T-helper 22 cell (primary cell): Measurements from ENCODE around the gene SPACA4.
A peak's percentile ranks its signal among the peaks of the same experiment; 100 is the strongest.
"Not testable (repeated sequence)": the region's sequence is repeated elsewhere in the genome, so short reads cannot be mapped to it uniquely, and the experiment has no call there.

Experiments
- DNase-seq: peaks from one replicate; pipeline ENCODE4 v3.0.0-alpha.2; 2020; ENCODE audit warnings: low read depth

SPACA4 gene, protein sequence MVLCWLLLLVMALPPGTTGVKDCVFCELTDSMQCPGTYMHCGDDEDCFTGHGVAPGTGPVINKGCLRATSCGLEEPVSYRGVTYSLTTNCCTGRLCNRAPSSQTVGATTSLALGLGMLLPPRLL

DNA sequence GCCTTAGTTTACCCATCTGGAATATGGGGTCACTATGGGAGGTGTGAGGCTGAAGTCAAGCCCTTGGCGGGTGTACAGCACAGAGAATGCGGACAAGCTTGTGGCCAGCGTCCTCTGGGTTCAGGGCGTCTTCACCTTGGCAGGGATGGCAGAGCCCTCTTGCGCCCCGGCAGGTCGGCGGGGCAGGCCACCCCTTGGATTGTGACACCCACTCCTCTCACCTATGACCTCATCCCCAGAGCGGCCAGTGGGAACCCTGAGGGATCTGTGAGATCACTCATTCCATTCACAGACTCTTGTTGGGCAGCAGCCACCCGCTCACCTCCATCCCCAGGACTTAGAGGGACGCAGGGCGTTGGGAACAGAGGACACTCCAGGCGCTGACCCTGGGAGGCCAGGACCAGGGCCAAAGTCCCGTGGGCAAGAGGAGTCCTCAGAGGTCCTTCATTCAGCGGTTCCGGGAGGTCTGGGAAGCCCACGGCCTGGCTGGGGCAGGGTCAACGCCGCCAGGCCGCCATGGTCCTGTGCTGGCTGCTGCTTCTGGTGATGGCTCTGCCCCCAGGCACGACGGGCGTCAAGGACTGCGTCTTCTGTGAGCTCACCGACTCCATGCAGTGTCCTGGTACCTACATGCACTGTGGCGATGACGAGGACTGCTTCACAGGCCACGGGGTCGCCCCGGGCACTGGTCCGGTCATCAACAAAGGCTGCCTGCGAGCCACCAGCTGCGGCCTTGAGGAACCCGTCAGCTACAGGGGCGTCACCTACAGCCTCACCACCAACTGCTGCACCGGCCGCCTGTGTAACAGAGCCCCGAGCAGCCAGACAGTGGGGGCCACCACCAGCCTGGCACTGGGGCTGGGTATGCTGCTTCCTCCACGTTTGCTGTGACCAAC is at the start of gene SPACA4:
Gene SPACA4, plus strand, starts transcription at position 280 of the 896 bp plus-strand sequence. Its CDS starts 237 bp downstream, at position 517.
- DNase-seq, result no peak

DNA sequence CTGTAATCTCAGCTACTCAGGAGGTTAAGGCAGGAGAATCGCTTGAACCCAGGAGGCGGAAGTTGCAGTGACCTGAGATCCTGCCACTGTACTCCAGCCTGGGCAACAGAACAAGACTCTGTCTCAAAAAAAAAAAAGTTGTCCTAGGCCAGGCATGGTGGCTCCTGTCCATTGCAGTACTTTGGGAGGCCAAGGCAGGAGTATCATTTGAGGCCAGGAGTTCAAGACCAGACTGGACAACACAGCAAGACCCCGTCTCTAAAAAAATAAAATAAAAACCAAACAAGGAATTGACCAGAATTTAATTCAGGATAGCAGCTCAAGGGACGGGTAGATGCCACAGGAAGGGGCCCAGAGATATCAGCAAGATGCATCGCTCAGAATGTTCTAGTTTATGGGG is 49.7 kb upstream of the SPACA4 start:
- no peak for DNase-seq

DNA sequence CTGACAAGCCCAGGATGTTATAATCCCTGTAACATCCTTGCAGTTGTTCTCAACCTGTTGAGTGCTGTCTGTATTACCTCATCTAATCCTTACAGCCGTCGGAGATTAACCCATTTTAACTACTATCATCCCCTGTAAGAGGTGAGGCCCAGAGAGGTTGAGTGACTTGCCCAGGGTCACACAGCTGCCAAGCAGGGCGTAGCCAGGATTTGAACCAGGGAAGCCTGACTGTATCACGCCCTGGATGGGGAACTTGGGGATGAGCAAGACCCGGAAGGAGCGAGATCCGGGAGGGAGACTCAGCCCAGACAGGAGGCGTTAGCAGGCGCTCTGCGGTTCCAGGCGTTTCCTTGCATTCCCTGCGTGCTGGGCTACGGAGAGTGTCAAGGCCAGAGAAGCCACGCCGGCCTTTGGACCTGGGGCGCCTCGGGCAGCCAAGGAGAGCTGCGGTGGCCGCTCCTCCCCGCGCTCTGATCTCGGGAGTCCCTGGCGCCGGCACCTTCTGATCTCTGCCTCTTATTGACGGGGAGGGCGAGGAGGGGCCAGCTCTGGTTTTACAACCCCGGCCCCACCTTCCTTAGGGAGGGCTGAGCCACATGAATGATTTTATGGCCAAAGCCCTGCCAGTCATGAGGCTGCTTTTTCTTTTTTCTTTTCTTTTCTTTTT is 48.4 kb upstream of the SPACA4 start:
- DNase-seq, result no peak

DNA sequence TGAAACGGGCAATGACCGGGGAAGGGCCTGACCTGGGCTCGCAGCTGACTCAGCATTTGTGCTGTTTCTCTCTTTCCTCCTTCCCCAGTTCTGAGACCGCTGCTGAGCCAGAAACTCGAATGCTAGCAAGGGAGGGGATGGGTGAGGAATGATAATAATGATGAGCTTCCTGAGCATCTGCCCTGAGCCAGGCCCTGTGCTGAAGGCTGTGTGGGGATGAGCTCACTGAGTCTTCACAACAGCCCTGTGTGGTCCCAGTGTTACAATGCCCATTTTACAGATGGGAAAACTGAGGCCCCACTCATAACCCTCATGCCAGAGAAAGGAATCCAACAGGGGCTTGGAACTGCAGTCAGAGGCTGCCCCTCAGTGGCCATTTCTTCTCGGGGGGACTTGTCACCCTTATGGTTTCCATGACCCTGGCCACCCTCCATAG is 46.4 kb upstream of the SPACA4 start:
- DNase-seq, result no peak

DNA sequence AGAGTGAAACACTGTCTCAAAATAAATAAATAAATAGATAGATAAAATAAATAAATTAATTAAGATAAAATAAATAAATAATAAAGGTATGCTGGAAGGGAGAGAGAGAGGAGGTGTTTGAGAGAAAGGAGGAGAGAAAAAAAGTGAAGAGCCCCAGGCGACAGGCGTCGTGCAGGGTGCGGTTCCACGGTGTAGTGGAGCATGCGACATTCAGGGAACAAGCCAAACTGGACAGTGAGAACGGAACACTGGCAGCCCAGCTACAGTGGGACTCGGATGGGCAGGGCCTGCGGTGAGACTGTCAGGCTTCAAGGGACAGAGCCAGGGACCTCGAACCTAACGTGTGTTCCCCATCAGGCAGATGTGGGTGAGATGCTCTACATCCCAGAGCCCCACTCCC is 45.1 kb upstream of the SPACA4 start:
- DNase-seq, result no peak

DNA sequence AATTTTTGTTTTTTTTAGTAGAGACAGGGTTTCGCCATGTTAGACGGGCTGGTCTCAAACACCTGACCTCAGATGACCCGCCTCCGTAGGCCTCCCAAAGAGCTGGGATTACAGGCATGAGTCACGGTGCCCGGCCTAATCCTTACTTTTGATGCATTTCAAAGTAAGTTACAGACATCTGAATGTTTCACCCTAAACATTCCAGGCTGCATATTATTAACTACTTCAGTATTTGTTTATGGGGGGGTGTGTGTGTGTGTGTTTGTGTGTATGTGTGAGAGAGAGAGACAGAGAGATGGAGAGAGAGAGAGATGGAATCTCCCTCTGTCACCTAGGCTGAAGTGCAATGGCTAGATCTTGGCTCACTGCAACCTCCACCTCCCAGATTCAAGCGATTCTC is 41.5 kb upstream of the SPACA4 start:
- no peak for DNase-seq

DNA sequence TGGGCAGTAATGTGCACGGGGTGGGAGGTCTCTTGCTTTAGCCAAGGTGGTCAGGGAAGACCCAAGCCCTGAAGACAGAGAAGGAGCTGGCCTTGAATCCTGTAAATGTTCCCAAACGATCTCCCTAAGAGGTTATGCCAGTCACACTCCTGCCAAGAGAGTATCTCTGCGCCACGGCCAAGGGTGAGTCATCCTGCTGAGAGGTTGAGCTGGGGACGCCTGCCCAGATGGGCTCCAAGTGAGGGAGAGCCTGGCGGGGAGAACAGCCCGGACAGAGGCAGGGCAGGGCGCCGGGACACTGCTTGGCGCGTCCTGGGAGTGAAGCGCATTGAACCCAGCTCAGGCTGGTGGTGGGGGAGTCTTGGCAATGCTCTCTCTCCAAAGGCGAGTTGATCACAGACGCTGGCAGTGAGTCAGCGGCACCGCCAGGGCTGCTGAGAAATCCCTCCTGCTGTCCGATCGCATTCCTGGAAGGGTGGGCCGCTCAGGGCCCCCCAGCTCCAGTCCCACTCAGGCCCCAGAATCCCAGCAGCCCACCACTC is 38.1 kb upstream of the SPACA4 start:
- DNase-seq, result no peak

DNA sequence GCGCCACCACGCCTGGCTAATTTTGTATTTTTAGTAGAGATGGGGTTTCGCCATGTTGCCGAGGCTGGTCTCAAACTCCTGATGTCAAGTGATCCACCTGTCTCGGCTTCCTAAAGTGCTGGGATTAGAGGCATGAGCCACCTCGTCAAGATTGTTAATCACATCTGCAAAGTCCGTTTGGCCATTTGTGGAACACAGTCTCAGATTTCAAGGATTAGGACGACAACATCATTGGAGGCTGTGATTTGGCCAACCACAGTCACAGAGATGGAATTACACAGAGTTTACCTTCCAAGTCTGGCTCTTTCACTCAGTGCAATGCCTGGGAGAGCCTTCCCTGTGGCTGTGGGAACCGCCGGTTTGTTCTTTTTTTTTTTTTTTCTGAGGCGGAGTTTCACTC is 36.7 kb upstream of the SPACA4 start:
- no peak for DNase-seq

DNA sequence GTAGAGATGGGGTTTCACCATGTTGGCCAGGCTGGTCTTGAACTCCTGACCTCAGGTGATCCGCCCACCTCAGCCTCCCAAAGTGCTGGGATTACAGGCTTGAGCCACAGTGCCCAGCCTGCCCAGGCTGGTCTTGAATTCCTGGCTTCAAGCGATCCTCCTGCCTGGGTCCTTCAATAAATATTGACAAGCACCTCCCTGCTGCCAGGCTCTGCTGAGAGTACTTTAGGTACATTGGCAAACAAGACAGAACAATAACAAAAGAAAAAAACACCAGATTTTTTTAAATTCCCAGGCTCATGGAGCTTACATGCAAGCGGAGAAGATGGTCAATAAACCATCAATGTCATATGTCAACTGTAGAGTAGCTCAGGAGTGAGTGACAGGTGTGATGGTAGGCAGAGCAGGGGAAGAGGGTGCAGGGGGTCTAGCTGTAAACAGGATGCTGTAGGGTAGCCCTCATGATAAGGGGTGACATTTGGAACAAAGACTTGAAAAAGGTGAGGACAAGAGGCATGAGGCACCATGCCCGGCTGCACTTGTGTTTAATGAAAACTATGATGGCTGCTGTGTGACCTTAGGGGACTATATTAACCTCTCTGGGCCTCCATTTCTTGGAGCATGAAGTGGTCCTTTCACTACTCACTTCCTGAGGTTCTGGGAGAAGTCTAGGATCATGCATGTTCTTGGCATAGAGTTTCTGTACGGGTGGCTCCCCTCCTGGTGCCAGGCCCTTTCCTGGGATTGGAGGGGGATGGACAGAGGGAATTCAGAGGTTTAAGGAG is 35.0 kb upstream of the SPACA4 start:
- no peak for DNase-seq

DNA sequence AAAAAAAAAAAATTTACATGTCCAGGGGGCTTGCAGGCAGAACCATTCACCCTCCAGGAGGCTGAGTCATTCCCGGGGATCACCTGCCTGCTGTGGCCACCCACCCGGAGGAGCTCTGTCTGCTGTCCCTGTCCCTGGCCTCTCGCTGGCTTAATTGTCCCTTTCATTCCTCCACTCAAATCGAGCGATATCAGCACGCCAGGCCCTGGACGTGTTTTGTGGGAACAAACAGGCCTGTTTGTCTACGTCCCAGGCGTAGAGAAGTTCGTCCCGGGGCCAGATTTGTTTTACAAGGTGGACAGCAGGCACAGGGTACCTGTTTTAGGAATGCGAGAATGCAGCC is 33.4 kb upstream of the SPACA4 start:
- DNase-seq, result no peak

DNA sequence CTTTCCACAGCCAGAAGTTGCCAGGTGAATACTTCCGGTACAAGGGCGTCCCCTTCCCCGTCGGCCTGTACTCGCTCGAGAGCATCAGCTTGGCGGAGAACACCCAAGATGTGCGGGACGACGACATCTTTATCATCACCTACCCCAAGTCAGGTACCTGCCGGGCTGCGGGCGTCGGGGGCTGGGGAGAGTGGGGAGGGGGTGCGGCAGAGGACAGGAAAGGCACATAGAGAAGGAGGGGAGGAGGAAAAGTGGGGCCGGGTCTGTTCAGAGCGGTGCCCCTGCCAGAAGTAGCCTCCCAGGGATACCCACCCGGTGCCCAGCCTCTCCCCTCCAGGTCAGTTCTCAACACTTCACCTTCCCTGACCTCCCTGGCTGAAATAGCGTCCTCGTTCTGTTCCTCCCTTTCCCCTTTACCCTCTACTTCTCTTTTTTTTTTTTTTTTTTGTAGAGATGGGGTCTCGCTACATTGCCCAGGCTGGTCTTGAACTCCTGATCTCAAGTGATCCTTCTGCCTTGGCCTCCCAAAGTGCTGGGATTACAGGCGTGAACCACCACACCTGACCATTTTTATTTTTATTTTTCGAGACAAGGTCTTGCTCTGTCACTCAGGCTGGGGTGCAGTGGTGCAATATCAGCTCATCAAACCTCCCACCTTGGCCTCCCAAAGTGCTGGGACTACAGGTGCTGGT is 30.5 kb upstream of the SPACA4 start:
- DNase-seq, result no peak

DNA sequence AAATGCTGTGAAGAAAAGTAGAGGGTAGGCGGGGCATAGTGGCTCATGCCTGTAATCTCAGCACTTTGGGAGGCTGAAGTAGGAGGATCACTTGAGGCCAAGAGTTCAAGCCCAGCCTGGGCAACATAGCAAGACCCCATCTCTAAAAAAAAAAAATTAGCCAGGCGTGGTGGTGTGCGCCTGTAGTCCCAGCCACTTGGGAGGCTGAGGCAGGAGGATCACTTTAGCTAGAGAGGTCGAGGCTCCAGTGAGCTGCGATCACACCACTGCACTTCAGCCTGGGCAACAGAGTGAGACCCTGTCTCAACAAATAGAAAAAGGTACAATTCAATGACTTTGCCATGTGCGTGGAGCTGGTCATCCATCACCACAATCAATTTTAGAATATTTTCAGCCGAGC is 28.6 kb upstream of the SPACA4 start:
- not testable (repeated sequence) for DNase-seq

DNA sequence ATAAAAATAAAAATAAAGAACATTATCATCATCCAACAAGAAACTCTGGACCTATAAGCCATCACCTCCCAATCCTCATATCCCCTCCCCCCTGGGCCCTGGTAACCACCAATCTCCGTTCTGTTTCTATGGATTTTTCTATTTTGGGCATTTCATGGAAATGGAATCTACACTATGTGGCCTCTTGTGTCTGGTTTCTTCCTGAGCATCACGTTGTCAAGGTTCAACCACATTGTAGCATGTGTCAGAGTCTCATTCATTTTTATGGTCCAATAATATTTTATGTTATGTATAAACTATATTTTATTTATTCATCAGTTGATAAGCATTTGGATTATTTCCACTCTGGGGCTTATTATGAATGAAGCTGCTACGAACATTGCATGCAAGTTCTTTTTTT is 27.7 kb upstream of the SPACA4 start:
- DNase-seq, result no peak

DNA sequence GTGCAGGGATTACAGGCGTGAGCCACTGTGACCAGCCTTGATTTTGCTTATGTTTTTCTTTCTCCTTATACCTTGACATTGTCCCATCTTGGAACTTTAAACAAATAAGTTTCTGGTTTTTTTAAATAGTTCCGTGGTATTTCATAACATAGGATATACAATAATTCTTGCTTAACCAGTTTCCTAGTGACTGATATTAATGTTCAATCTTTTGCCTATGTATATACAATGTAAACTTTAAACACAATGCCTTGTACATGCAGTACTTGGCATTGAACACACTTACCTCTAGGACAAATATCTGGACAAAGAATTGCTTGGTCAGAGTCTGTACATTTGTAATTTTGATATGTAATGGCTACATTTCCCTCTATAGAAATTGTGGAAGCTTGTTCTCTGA is 24.4 kb upstream of the SPACA4 start:
- no peak for DNase-seq

DNA sequence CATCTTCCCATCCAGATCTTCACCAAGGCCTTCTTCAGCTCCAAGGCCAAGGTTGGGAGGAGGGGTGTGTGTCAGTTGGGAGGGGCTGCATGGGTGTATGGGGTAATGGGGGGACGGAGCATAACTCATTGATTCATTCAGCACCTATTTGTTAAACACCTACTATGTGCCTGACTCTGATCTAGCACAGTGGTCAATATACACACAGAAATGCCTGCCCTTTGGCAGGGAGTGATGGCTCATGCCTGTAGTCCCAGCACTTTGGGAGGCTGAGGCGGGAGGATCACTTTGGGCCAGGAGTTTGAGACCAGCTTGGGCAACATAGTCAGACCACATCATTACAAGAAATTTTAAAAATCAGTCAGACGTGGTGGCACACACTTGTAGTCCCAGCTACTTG is 19.2 kb upstream of the SPACA4 start:
- no peak for DNase-seq

DNA sequence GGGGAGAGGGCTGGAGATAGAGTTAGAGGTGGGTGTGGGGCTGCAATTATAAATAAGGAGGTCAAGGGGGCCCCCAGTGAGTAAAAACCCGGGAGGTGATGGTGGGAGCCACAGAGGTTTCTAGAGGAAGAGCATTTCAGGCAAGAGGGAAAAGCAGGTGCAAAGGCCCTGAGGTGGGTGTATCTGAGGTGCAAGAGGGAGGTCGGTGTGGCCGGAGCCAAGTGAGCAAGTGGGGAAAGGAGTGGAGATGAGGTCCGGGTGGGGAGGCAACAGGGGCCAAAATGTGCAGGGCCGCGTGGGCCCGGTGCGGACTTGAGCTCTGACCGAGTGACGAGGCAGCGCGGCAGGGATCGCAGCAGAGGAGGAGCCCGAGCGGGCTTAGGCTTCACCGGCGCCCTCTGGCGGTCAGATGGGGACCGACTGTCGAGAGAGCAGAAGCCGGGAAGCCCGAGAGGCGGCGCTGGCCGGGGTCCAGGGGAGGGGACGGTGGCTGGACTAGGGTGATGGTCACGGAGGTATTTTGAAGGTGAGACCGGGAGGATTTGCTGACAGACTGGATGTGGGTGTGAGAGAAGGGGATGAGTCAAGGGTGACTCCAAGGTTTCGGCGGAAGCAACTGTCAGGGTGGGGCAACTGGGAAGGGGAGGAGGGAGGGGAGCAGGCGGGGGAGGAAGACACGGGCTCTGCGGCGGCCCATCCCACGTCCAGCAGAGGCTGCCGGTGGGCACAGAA is 17.7 kb upstream of the SPACA4 start:
- peak; percentile 65 for DNase-seq

DNA sequence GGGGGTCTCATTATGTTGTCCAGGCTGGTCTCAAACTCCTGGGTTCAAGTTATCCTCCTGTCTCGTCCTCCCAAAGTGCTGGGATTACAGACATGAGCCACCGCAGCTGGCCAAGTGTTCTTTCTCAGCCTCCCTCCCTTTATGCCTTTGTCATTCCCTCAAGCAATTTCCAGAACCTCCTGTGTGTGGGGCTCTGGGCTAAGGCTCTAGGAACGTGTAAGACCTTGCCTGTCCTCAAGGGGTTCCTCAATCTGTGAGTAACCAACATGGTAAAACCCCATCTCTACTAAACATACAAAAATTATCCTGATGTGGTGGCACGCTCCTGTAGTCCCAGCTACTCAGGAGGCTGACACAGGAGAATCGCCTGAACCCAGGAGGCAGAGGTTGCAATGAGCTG is 15.5 kb upstream of the SPACA4 start:
- no peak for DNase-seq

DNA sequence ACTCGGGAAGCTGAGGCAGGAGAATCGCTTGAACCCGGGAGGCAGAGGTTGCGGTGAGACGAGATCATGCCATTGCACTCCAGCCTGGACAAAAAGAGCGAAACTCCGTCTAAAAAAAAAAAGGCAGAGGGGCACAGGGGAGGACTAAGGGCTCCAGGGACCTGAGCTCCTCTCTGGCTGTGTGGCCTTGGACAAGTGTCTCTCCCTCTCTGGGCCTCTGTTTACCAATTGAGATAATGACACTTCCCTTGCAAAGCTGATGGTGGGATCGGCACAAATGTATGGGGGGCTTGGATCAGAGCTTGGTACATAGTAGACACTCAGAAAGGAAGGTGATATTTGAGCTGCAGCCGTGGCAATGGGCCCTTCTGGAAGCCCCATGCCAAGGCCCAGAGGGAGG is 11.4 kb upstream of the SPACA4 start:
- DNase-seq, result no peak

DNA sequence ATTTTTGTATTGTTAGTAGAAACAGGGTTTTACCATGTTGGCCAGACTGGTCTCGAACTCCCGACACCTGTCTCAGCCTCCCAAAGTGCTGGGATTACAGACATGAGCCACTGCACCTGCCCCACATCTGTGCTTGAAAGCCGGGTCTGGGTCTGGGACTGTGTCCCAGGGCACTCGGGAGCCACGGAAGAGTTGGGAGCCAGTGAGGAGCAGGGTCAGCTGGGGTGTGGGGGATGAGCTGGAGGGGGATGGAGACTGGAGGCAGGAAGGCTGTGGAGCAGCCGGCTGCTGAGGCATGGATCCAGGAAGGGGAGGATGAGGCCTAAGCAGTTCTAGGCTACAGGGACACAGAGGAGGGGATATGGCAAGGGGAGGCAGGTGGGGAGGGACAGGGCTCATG is 10.7 kb upstream of the SPACA4 start:
- DNase-seq, result no peak

DNA sequence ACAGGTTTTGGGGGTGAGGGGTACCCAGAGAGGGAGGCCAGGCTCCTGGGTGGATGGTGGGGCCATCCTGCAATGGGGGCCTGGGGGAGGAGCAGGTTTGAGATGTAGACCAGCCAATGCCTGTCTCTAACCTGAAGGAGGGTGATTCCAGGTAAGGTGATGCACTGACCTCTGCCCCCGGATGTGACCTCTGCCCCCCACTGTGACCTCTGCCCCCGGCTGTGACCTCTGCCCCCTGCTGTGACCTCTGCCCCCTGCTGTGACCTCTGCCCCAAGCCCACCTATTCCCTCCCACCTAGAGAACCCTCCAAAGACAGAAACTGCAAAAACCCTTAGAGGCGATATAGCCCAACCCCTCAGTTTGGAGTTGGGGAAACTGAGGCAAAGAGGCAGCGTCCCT is 10.3 kb upstream of the SPACA4 start:
- DNase-seq, result no peak
